HG02852 (cell line): ENCODE data around the gene CCM2.

ENCODE experiments used
- ATAC-seq: cut with Tn5 transposase; IDR thresholded peaks from one replicate; pipeline ENCODE4 v1.9.1; 2021; ENCODE audit warnings: mild to moderate bottlenecking, moderate library complexity; ENCODE audit not compliant: unreplicated experiment

CCM2 gene

GRCh38 chr7:45077579-45077978, 77.6 kb downstream of the CCM2 start:
- ATAC-seq: no peak

GRCh38 chr7:45078125-45078681, 78.2 kb downstream of the CCM2 start:
- ATAC-seq: no peak

- no peak for ATAC-seq
Observed at GRCh38 chr7:45080265-45080957, 80.4 kb downstream of the CCM2 start.

- ATAC-seq: no peak
Observed at GRCh38 chr7:45080958-45081669, 81.1 kb downstream of the CCM2 start.

GRCh38 chr7:45081670-45081974, 81.6 kb downstream of the CCM2 start:
- ATAC-seq: no peak

GRCh38 chr7:45082031-45082830, 82.2 kb downstream of the CCM2 start:
- no peak for ATAC-seq

- no peak for ATAC-seq
Observed at GRCh38 chr7:45082831-45083331, 82.9 kb downstream of the CCM2 start.

GRCh38 chr7:45084336-45084735, 84.3 kb downstream of the CCM2 start:
- no peak for ATAC-seq

- no peak for ATAC-seq
Observed at GRCh38 chr7:45084901-45085618, 85.1 kb downstream of the CCM2 start.

- no peak for ATAC-seq
Observed at GRCh38 chr7:45085619-45086200, 85.7 kb downstream of the CCM2 start.

GRCh38 chr7:45086331-45087065, 86.5 kb downstream of the CCM2 start:
- ATAC-seq: no peak

GRCh38 chr7:45087301-45088145, 87.5 kb downstream of the CCM2 start:
- no peak for ATAC-seq

- no peak for ATAC-seq
Observed at GRCh38 chr7:45088146-45088701, 88.2 kb downstream of the CCM2 start.

- no peak for ATAC-seq
Observed at GRCh38 chr7:45088821-45089340, 88.9 kb downstream of the CCM2 start, which contains the start of gene NACAD. Gene NACAD, minus strand, starts transcription at chr7:45088969. Its CDS starts 75 bp downstream, at chr7:45088894.

GRCh38 chr7:45089341-45089891, 89.4 kb downstream of the CCM2 start:
- ATAC-seq: no peak

- no peak for ATAC-seq
Observed at GRCh38 chr7:45092100-45092930, 92.3 kb downstream of the CCM2 start.

- ATAC-seq: no peak
Observed at GRCh38 chr7:45092931-45093235, 92.9 kb downstream of the CCM2 start.
